ENCODE measurements around the gene KCNK5.

The KCNK5 gene

GRCh38 chr6:39226639-39227329 is 2.5 kb downstream of the KCNK5 start:
- Histone ChIP-seq H3K27me3 (peaks cover 43% of the 10 kb centered on the region), H3K36me3 (no peaks in the 10 kb centered on the region), H3K9ac (no peak overlapping the region), H3K4me2 (no peak overlapping the region), H3K9me3 (peaks cover 24% of the 10 kb centered on the region), H3K4me3 (no peak overlapping the region), H3K27ac (no peak overlapping the region), H4K20me1 (no peaks in the 10 kb centered on the region), H3K4me1 (peaks cover 4% of the 10 kb centered on the region; the same call in 1 of the 2 replicates)
- no peak for TF ChIP-seq Cebpa-rat (IDR thresholded peaks at IDR 0.05)

GRCh38 chr6:39225946-39226437 is 3.3 kb downstream of the KCNK5 start:
- no peaks in the 10 kb centered on the region for H3K36me3 ChIP-seq
- H3K9ac ChIP-seq: no peak overlapping the region
- no peak for TF ChIP-seq Cebpa-rat (IDR thresholded peaks at IDR 0.05)
- peaks cover 24% of the 10 kb centered on the region for H3K9me3 ChIP-seq
- H4K20me1 ChIP-seq: no peaks in the 10 kb centered on the region
- no peak overlapping the region for H3K27ac ChIP-seq
- H3K27me3 ChIP-seq: peaks cover 43% of the 10 kb centered on the region
- no peak overlapping the region for H3K4me3 ChIP-seq
- H3K4me1 ChIP-seq: peaks cover 4% of the 10 kb centered on the region; the same call in 1 of the 2 replicates
- peak overlapping the region; percentile 22; the same call in 1 of the 2 replicates for H3K4me2 ChIP-seq

GRCh38 chr6:39225543-39225942 is 3.7 kb downstream of the KCNK5 start:
- Histone ChIP-seq H3K4me2 (no peak overlapping the region), H3K27ac (no peak overlapping the region), H4K20me1 (no peaks in the 10 kb centered on the region), H3K27me3 (peaks cover 39% of the 10 kb centered on the region), H3K4me1 (peaks cover 4% of the 10 kb centered on the region; the same call in 1 of the 2 replicates), H3K9ac (no peak overlapping the region), H3K9me3 (peaks cover 24% of the 10 kb centered on the region), H3K36me3 (no peaks in the 10 kb centered on the region), H3K4me3 (no peak overlapping the region)
- no peak for TF ChIP-seq Cebpa-rat (IDR thresholded peaks at IDR 0.05)

GRCh38 chr6:39224523-39225182 is 4.6 kb downstream of the KCNK5 start:
- Histone ChIP-seq H4K20me1 (no peaks in the 10 kb centered on the region), H3K27ac (no peak overlapping the region), H3K4me2 (no peak overlapping the region), H3K9me3 (peaks cover 21% of the 10 kb centered on the region), H3K9ac (no peak overlapping the region), H3K4me3 (no peak overlapping the region), H3K36me3 (no peaks in the 10 kb centered on the region), H3K4me1 (peaks cover 4% of the 10 kb centered on the region; the same call in 1 of the 2 replicates), H3K27me3 (peaks cover 30% of the 10 kb centered on the region)
- no peak for TF ChIP-seq Cebpa-rat (IDR thresholded peaks at IDR 0.05)

GRCh38 chr6:39224011-39224410 is 5.3 kb downstream of the KCNK5 start:
- Histone ChIP-seq H3K4me2 (no peak overlapping the region), H4K20me1 (no peaks in the 10 kb centered on the region), H3K9ac (no peak overlapping the region), H3K4me3 (no peak overlapping the region), H3K9me3 (peaks cover 14% of the 10 kb centered on the region), H3K27ac (no peak overlapping the region), H3K4me1 (peaks cover 4% of the 10 kb centered on the region; the same call in 1 of the 2 replicates), H3K36me3 (no peaks in the 10 kb centered on the region), H3K27me3 (peaks cover 24% of the 10 kb centered on the region)
- no peak for TF ChIP-seq Cebpa-rat (IDR thresholded peaks at IDR 0.05)

- Histone ChIP-seq H3K4me2 (0 out of 2 replicates have a peak overlapping the region, but pooled peaks have one; percentile 10), H3K27ac (no peak overlapping the region), H3K9ac (no peak overlapping the region), H3K4me3 (no peak overlapping the region), H3K27me3 (peaks cover 19% of the 10 kb centered on the region), H3K4me1 (peaks cover 4% of the 10 kb centered on the region; the same call in 1 of the 2 replicates), H3K9me3 (peaks cover 10% of the 10 kb centered on the region), H4K20me1 (no peaks in the 10 kb centered on the region), H3K36me3 (no peaks in the 10 kb centered on the region)
- no peak for TF ChIP-seq Cebpa-rat (IDR thresholded peaks at IDR 0.05)
These were observed 5.7 kb downstream of the KCNK5 start for GRCh38 chr6:39223555-39223954.

GRCh38 chr6:39223061-39223460 is 6.2 kb downstream of the KCNK5 start:
- no peak overlapping the region for H3K27ac ChIP-seq
- no peak overlapping the region for H3K4me3 ChIP-seq
- no peak for TF ChIP-seq Cebpa-rat (IDR thresholded peaks at IDR 0.05)
- H3K4me2 ChIP-seq: 0 out of 2 replicates have a peak overlapping the region, but pooled peaks have one; percentile 10
- no peaks in the 10 kb centered on the region for H4K20me1 ChIP-seq
- H3K9ac ChIP-seq: no peak overlapping the region
- peaks cover 5% of the 10 kb centered on the region; the same call in 1 of the 2 replicates for H3K9me3 ChIP-seq
- peaks cover 4% of the 10 kb centered on the region; the same call in 1 of the 2 replicates for H3K4me1 ChIP-seq
- no peaks in the 10 kb centered on the region for H3K36me3 ChIP-seq
- peaks cover 14% of the 10 kb centered on the region for H3K27me3 ChIP-seq

- Histone ChIP-seq H3K4me3 (no peak overlapping the region), H3K27me3 (peaks cover 4% of the 10 kb centered on the region; the same call in 1 of the 2 replicates), H3K4me2 (no peak overlapping the region), H3K9me3 (no peaks in the 10 kb centered on the region), H3K9ac (no peak overlapping the region), H4K20me1 (no peaks in the 10 kb centered on the region), H3K27ac (no peak overlapping the region), H3K4me1 (peaks cover 4% of the 10 kb centered on the region; the same call in 1 of the 2 replicates), H3K36me3 (no peaks in the 10 kb centered on the region)
- no peak for TF ChIP-seq Cebpa-rat (IDR thresholded peaks at IDR 0.05)
These were observed 7.3 kb downstream of the KCNK5 start for GRCh38 chr6:39221779-39222641.

- Histone ChIP-seq H3K27me3 (no peaks in the 10 kb centered on the region), H3K36me3 (no peaks in the 10 kb centered on the region), H3K9ac (no peak overlapping the region), H3K4me3 (no peak overlapping the region), H3K4me2 (no peak overlapping the region), H3K4me1 (peaks cover 4% of the 10 kb centered on the region; the same call in 1 of the 2 replicates), H4K20me1 (no peaks in the 10 kb centered on the region), H3K27ac (no peak overlapping the region), H3K9me3 (no peaks in the 10 kb centered on the region)
- TF ChIP-seq Cebpa-rat (IDR thresholded peaks at IDR 0.05): no peak
These were observed 8.2 kb downstream of the KCNK5 start for GRCh38 chr6:39221115-39221514.

Data from BLaER1 (cell line).